Esophagus squamous epithelium (tissue), 5 donors: Measurements from ENCODE around the gene LAMP2. TPM values are rescaled to one million over a fixed set of nuclear protein-coding genes. Genes with fewer than 3 reads are reported as not detected.

Experiments
- DNase-seq: peaks from one replicate; lab custom pipeline; 2025; lab: John Stamatoyannopoulos, UW
- H3K27ac ChIP-seq, 4 donors: fragments of 200-600 bp; sonication (generic); one replicate each; pipeline ENCODE4 v1.5.1; 2016 to 2019; ENCODE audit warnings: mild to moderate bottlenecking in 1 of 4
- H3K27me3 ChIP-seq, 4 donors: fragments of 200-600 bp; sonication (generic); 1 replicate in 3 of 4; 2 replicates in 1 of 4; pipeline versions ENCODE4 v1.5.1 to v1.6.0; 2017 to 2021; ENCODE audit warnings: antibody characterized with exemption in 1 of 4
- H3K36me3 ChIP-seq, 3 donors: fragments of 200-600 bp; sonication (generic); one replicate each; pipeline ENCODE4 v1.5.1; 2016 to 2019
- H3K4me1 ChIP-seq, 3 donors: fragments of 200-600 bp; sonication (generic); one replicate each; pipeline ENCODE4 v1.5.1; 2017 to 2019
- H3K4me3 ChIP-seq, 4 donors: fragments of 200-600 bp; sonication (generic); 1 replicate in 3 of 4; 2 replicates in 1 of 4; pipeline ENCODE4 v1.5.1; 2016 to 2019; ENCODE audit warnings: mild to moderate bottlenecking in 2 of 4, moderate library complexity in 1 of 4
- H3K9me3 ChIP-seq, 3 donors: fragments of 200-600 bp; sonication (generic); one replicate each; pipeline ENCODE4 v1.5.1; 2016 to 2019
- CTCF ChIP-seq, 6 experiments: fragments of 450-650 bp in 4 of 6; fragments of 200-600 bp in 2 of 6; sonication (generic) in 2 of 6; IDR thresholded peaks; one replicate each; pipeline ENCODE4 v1.5.1; 2016 to 2019; ENCODE audit warnings: antibody characterized with exemption in 6 of 6, mild to moderate bottlenecking in 4 of 6, moderate library complexity in 4 of 6
- POLR2A ChIP-seq, 4 donors: fragments of 450-650 bp; IDR thresholded peaks; one replicate each; pipeline ENCODE4 v1.6.1; 2017; ENCODE audit warnings: antibody characterized with exemption in 4 of 4, mild to moderate bottlenecking in 4 of 4, moderate library complexity in 3 of 4
- WGBS, 2 donors: methylation state at CpG; one replicate each; pipeline ENCODE4 v1.1.5; 2018; 5-methylcytosine and 5-hydroxymethylcytosine counted together
- intact Hi-C: fragments of 100-400 bp; cut with DNase I; formaldehyde crosslinking; loops from one replicate; pipeline ENCODE4 v1.15.0; 2022
- small RNA-seq, 4 donors: library from RNA; depleted of rRNA; stranded (forward); fragments of <200 nt; gene quantifications; one replicate each; pipeline ENCODE3, GENCODE V24; 2016
- total RNA-seq, 4 donors: library from RNA; depleted of rRNA; stranded (reverse); fragments of >200 nt; gene quantifications; one replicate each; pipeline ENCODE4 v1.1.0, GENCODE V29; 2016
- donor health status: DM: yes; HTN: yes; CAD: no.

The LAMP2 gene
- total RNA-seq, 4 donors from 2014 or later, result 112 to 192 (median 117) TPM

- H3K4me3 ChIP-seq, result no peak overlapping the region
- H3K27me3 ChIP-seq, result no peaks in the 10 kb centered on the region
- DNase-seq, result no peak
- H3K4me1 ChIP-seq, result no peaks in the 10 kb centered on the region
- no peak overlapping the region for H3K27ac ChIP-seq
- H3K9me3 ChIP-seq, result no peaks in the 10 kb centered on the region
- H3K36me3 ChIP-seq, result no peaks in the 10 kb centered on the region
- TF ChIP-seq POLR2A (IDR thresholded peaks at IDR 0.05) (no peak), CTCF (IDR thresholded peaks at IDR 0.05) (no peak)
- intact Hi-C loops, result no loop called here
Observed at GRCh38 chrX:120401301-120401700, 67.8 kb downstream of the LAMP2 start.

- H3K9me3 ChIP-seq, result no peaks in the 10 kb centered on the region
- no peak for DNase-seq
- no peaks in the 10 kb centered on the region for H3K27me3 ChIP-seq
- no peak overlapping the region for H3K27ac ChIP-seq
- H3K4me1 ChIP-seq, result no peaks in the 10 kb centered on the region
- TF ChIP-seq POLR2A (IDR thresholded peaks at IDR 0.05) (no peak), CTCF (IDR thresholded peaks at IDR 0.05) (peak in 5 of 6 experiments; percentile 12 to 36 (median 27))
- no peaks in the 10 kb centered on the region for H3K36me3 ChIP-seq
- no peak overlapping the region for H3K4me3 ChIP-seq
- 16 to 18% methylated on average over 2 to 3 of the region's 3 CpGs for WGBS, 2 donors
- intact Hi-C loops, result no loop called here
Observed at GRCh38 chrX:120380699-120381098, 88.4 kb downstream of the LAMP2 start.

GRCh38 chrX:120379937-120380681, 89.0 kb downstream of the LAMP2 start:
- H3K27me3 ChIP-seq, result no peaks in the 10 kb centered on the region
- H3K4me1 ChIP-seq, result no peaks in the 10 kb centered on the region
- 50 to 58% methylated on average over 5 to 6 of the region's 6 CpGs for WGBS, 2 donors
- TF ChIP-seq CTCF (IDR thresholded peaks at IDR 0.05), result no peak
- intact Hi-C loops, result no loop called here
- no peaks in the 10 kb centered on the region for H3K36me3 ChIP-seq
- H3K27ac ChIP-seq, result no peak overlapping the region
- DNase-seq, result no peak
- no peaks in the 10 kb centered on the region for H3K9me3 ChIP-seq
- no peak overlapping the region for H3K4me3 ChIP-seq

- H3K4me3 ChIP-seq, result no peak overlapping the region
- intact Hi-C loops, result no loop called here
Observed at GRCh38 chrX:120378570-120378969, 90.5 kb downstream of the LAMP2 start.

More at GRCh38 chrX:120378570-120378969, 90.5 kb downstream of the LAMP2 start:
- H3K27ac ChIP-seq, result no peak overlapping the region
- TF ChIP-seq POLR2A (IDR thresholded peaks at IDR 0.05) (no peak), CTCF (IDR thresholded peaks at IDR 0.05) (no peak)
- H3K9me3 ChIP-seq, result no peaks in the 10 kb centered on the region
- WGBS, 2 donors, result 90 to 91% methylated on average over 5 of the region's 5 CpGs
- no peaks in the 10 kb centered on the region for H3K4me1 ChIP-seq
- H3K36me3 ChIP-seq, result no peaks in the 10 kb centered on the region
- no peak for DNase-seq
- H3K27me3 ChIP-seq, result no peaks in the 10 kb centered on the region

Small RNA genes lying within 50 kb of the gene (small RNA-seq; reads per million reads assigned to genes)
- gene RNU7-37P, result 0 reads per million in 4 donors

Other genes with a start within 250 kb of the LAMP2 start
- 10 to 100 TPM; 10.8 to 19.5 (median 15.6) TPM for gene ZBTB33, start 218.5 kb downstream of the LAMP2 start, total RNA-seq
- gene TMEM255A, start 157.8 kb downstream of the LAMP2 start, total RNA-seq, result 1 to 10 TPM in 2 of 4 donors, under 1 TPM in 2; 0.13 to 4.0 (median 1.7) TPM
- gene ATP1B4, start 107.2 kb downstream of the LAMP2 start, total RNA-seq, result not detected
- 10 to 100 TPM; 24.7 to 44.9 (median 33.6) TPM for gene CUL4B, start 91.7 kb upstream of the LAMP2 start, total RNA-seq
- 10 to 100 TPM; 21.4 to 48.7 (median 36.6) TPM for gene MCTS1, start 134.8 kb upstream of the LAMP2 start, total RNA-seq
- 10 to 100 TPM; 13.8 to 30.6 (median 18.9) TPM for gene C1GALT1C1, start 160.8 kb upstream of the LAMP2 start, total RNA-seq